H1 (cell line): ENCODE measurements around the gene CDK5. TPM values are rescaled to one million over a fixed set of nuclear protein-coding genes. Genes with fewer than 3 reads are reported as not detected.

Source experiments
- BRCA1 ChIP-seq: IDR thresholded peaks from 2 replicates; pipeline ENCODE4 v1.6.1; 2012; ENCODE audit warnings: low read depth, low read length, improper control_type of control experiment
- CREB1 ChIP-seq: IDR thresholded peaks from 2 replicates; pipeline ENCODE4 v1.6.1; 2012; ENCODE audit warnings: inconsistent platforms
- GABPA ChIP-seq: IDR thresholded peaks from 2 replicates; pipeline ENCODE4 v1.6.1; 2011; ENCODE audit warnings: mild to moderate bottlenecking, low read length, moderate library complexity, borderline replicate concordance; ENCODE audit not compliant: insufficient read depth
- TAF7 ChIP-seq: optimal IDR thresholded peaks from 2 replicates; pipeline ENCODE3; 2011; ENCODE audit warnings: low read depth, mild to moderate bottlenecking, inconsistent platforms, low read length, moderate library complexity, borderline replicate concordance
- polyA plus RNA-seq, 7 experiments: library from polyadenylated mRNA; depleted of rRNA in 3 of 7; stranded (reverse) in 5 of 7; unstranded in 2 of 7; fragments of >200 nt in 5 of 7; fragments of 200-250 nt in 2 of 7; gene quantifications; 1 replicate in 5 of 7; 2 replicates in 1 of 7; 4 replicates in 1 of 7; pipeline versions ENCODE4 v1.2.1 to v1.2.3, GENCODE V29; 2011 to 2013; ENCODE audit warnings: missing spikeins in 2 of 7, mixed read lengths in 2 of 7
- total RNA-seq: library from RNA; stranded (reverse); fragmentation: NEBNext Ultra II Directional; extraction: Animal tissue kit (Norgen Biotek cat#: 25700); gene quantifications from 2 replicates; pipeline ENCODE4 v1.2.1, GENCODE V29; 2021
- TF ChIP-seq, protein P1 (sequence below): fragments of 300-600 bp; sonication (generic); IDR thresholded peaks from 2 replicates; pipeline ENCODE4 v1.7.1; 2012; ENCODE audit warnings: low read length, moderate library complexity, mild to moderate bottlenecking, inconsistent platforms; ENCODE audit not compliant: insufficient replicate concordance
- TF ChIP-seq, protein P2 (sequence below): IDR thresholded peaks from 2 replicates; pipeline ENCODE4 v1.6.1; 2012; ENCODE audit warnings: low read length, inconsistent platforms
- TF ChIP-seq, protein P3 (sequence below): IDR thresholded peaks from 2 replicates; pipeline ENCODE4 v1.6.1; 2011; ENCODE audit warnings: low read length, improper control_type of control experiment

The CDK5 gene
- total and polyA plus RNA-seq, 2 of the 8 experiments (the other 6 are each of a cell fraction or from before 2014, with no cell fraction given): 22.8 to 37.2 TPM

DNA sequence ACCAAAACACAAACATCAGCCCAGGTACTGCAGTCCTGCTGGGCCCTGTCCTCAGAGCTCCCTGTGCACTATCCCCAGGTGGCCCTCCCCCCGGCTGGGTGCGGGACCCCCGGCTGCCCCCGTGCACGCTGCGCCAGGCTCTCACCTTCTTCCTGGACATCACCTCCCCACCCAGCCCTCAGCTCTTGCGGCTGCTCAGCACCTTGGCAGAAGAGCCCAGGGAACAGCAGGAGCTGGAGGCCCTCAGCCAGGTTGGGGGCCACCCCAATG lies 47.7 kb downstream of the CDK5 start (continued):
- TF ChIP-seq, protein P1, sequence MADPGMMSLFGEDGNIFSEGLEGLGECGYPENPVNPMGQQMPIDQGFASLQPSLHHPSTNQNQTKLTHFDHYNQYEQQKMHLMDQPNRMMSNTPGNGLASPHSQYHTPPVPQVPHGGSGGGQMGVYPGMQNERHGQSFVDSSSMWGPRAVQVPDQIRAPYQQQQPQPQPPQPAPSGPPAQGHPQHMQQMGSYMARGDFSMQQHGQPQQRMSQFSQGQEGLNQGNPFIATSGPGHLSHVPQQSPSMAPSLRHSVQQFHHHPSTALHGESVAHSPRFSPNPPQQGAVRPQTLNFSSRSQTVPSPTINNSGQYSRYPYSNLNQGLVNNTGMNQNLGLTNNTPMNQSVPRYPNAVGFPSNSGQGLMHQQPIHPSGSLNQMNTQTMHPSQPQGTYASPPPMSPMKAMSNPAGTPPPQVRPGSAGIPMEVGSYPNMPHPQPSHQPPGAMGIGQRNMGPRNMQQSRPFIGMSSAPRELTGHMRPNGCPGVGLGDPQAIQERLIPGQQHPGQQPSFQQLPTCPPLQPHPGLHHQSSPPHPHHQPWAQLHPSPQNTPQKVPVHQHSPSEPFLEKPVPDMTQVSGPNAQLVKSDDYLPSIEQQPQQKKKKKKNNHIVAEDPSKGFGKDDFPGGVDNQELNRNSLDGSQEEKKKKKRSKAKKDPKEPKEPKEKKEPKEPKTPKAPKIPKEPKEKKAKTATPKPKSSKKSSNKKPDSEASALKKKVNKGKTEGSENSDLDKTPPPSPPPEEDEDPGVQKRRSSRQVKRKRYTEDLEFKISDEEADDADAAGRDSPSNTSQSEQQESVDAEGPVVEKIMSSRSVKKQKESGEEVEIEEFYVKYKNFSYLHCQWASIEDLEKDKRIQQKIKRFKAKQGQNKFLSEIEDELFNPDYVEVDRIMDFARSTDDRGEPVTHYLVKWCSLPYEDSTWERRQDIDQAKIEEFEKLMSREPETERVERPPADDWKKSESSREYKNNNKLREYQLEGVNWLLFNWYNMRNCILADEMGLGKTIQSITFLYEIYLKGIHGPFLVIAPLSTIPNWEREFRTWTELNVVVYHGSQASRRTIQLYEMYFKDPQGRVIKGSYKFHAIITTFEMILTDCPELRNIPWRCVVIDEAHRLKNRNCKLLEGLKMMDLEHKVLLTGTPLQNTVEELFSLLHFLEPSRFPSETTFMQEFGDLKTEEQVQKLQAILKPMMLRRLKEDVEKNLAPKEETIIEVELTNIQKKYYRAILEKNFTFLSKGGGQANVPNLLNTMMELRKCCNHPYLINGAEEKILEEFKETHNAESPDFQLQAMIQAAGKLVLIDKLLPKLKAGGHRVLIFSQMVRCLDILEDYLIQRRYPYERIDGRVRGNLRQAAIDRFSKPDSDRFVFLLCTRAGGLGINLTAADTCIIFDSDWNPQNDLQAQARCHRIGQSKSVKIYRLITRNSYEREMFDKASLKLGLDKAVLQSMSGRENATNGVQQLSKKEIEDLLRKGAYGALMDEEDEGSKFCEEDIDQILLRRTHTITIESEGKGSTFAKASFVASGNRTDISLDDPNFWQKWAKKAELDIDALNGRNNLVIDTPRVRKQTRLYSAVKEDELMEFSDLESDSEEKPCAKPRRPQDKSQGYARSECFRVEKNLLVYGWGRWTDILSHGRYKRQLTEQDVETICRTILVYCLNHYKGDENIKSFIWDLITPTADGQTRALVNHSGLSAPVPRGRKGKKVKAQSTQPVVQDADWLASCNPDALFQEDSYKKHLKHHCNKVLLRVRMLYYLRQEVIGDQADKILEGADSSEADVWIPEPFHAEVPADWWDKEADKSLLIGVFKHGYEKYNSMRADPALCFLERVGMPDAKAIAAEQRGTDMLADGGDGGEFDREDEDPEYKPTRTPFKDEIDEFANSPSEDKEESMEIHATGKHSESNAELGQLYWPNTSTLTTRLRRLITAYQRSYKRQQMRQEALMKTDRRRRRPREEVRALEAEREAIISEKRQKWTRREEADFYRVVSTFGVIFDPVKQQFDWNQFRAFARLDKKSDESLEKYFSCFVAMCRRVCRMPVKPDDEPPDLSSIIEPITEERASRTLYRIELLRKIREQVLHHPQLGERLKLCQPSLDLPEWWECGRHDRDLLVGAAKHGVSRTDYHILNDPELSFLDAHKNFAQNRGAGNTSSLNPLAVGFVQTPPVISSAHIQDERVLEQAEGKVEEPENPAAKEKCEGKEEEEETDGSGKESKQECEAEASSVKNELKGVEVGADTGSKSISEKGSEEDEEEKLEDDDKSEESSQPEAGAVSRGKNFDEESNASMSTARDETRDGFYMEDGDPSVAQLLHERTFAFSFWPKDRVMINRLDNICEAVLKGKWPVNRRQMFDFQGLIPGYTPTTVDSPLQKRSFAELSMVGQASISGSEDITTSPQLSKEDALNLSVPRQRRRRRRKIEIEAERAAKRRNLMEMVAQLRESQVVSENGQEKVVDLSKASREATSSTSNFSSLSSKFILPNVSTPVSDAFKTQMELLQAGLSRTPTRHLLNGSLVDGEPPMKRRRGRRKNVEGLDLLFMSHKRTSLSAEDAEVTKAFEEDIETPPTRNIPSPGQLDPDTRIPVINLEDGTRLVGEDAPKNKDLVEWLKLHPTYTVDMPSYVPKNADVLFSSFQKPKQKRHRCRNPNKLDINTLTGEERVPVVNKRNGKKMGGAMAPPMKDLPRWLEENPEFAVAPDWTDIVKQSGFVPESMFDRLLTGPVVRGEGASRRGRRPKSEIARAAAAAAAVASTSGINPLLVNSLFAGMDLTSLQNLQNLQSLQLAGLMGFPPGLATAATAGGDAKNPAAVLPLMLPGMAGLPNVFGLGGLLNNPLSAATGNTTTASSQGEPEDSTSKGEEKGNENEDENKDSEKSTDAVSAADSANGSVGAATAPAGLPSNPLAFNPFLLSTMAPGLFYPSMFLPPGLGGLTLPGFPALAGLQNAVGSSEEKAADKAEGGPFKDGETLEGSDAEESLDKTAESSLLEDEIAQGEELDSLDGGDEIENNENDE: no peak
- TF ChIP-seq BRCA1 (no peak), GABPA (no peak), TAF7 (no peak), CREB1 (no peak)
- TF ChIP-seq, protein P2, sequence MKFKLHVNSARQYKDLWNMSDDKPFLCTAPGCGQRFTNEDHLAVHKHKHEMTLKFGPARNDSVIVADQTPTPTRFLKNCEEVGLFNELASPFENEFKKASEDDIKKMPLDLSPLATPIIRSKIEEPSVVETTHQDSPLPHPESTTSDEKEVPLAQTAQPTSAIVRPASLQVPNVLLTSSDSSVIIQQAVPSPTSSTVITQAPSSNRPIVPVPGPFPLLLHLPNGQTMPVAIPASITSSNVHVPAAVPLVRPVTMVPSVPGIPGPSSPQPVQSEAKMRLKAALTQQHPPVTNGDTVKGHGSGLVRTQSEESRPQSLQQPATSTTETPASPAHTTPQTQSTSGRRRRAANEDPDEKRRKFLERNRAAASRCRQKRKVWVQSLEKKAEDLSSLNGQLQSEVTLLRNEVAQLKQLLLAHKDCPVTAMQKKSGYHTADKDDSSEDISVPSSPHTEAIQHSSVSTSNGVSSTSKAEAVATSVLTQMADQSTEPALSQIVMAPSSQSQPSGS: no peak
- TF ChIP-seq, protein P3, sequence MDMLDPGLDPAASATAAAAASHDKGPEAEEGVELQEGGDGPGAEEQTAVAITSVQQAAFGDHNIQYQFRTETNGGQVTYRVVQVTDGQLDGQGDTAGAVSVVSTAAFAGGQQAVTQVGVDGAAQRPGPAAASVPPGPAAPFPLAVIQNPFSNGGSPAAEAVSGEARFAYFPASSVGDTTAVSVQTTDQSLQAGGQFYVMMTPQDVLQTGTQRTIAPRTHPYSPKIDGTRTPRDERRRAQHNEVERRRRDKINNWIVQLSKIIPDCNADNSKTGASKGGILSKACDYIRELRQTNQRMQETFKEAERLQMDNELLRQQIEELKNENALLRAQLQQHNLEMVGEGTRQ: no peak
